Activated B cell treated with CpG ODN at 0.5 μM for 24 hours (primary cell): ENCODE data around the gene ABCG4. TPM values are rescaled to one million over a fixed set of nuclear protein-coding genes. Genes with fewer than 3 reads are reported as not detected.
A peak's percentile ranks its signal among the peaks of the same experiment; 100 is the strongest.
"Not testable (repeated sequence)": the region's sequence is repeated elsewhere in the genome, so short reads cannot be mapped to it uniquely, and the experiment has no call there.

Source experiments
- ATAC-seq: fragments of 200-7000 bp; cut with Tn5 transposase; one replicate; pipeline ENCODE4 v1.10.0; 2021; ENCODE audit warnings: low read depth, mild to moderate bottlenecking, moderate library complexity
- CTCF ChIA-PET: fragments of 350-600 bp; sonication (Branson Sonifier 250); formaldehyde crosslinking; loops from one replicate; lab custom pipeline; 2021; ENCODE audit warnings: antibody characterized with exemption; lab: Charles Lee
- POLR2A ChIA-PET: fragments of 350-600 bp; sonication (Branson Sonifier 250); formaldehyde crosslinking; loops from one replicate; lab custom pipeline; 2021; ENCODE audit warnings: antibody characterized with exemption; lab: Charles Lee
- DNase-seq: peaks from one replicate; pipeline ENCODE4 v3.0.0; 2022
- H3K27ac Mint-ChIP-seq: one replicate; pipeline ENCODE4 v1.8.0; 2020; ENCODE audit warnings: mixed read lengths
- H3K27me3 Mint-ChIP-seq: one replicate; pipeline ENCODE4 v1.8.0; 2021; ENCODE audit warnings: mixed read lengths
- H3K36me3 Mint-ChIP-seq: one replicate; pipeline ENCODE4 v1.8.0; 2021; ENCODE audit warnings: low read depth, mixed read lengths
- H3K4me1 Mint-ChIP-seq: one replicate; pipeline ENCODE4 v1.8.0; 2021; ENCODE audit warnings: mixed read lengths
- H3K4me3 Mint-ChIP-seq: one replicate; pipeline ENCODE4 v1.8.0; 2020; ENCODE audit warnings: mild to moderate bottlenecking, mixed read lengths
- H3K9me3 Mint-ChIP-seq: one replicate; pipeline ENCODE4 v1.8.0; 2020; ENCODE audit warnings: mixed read lengths
- intact Hi-C: fragments of 100-400 bp; cut with micrococcal nuclease; formaldehyde crosslinking; loops from one replicate; pipeline ENCODE4 v1.15.1; 2024
- total RNA-seq: library from RNA; stranded (reverse); gene quantifications from 2 replicates; pipeline ENCODE4 v1.2.3, GENCODE V29; 2022
- TF ChIP-seq, protein P1 (sequence below): fragments of 200-600 bp; IDR thresholded peaks from one replicate; pipeline ENCODE4 v1.8.0; 2022; ENCODE audit warnings: antibody characterized with exemption, mild to moderate bottlenecking

ABCG4 gene
- total RNA-seq, 1 donor from 2014 or later, result not detected

DNA sequence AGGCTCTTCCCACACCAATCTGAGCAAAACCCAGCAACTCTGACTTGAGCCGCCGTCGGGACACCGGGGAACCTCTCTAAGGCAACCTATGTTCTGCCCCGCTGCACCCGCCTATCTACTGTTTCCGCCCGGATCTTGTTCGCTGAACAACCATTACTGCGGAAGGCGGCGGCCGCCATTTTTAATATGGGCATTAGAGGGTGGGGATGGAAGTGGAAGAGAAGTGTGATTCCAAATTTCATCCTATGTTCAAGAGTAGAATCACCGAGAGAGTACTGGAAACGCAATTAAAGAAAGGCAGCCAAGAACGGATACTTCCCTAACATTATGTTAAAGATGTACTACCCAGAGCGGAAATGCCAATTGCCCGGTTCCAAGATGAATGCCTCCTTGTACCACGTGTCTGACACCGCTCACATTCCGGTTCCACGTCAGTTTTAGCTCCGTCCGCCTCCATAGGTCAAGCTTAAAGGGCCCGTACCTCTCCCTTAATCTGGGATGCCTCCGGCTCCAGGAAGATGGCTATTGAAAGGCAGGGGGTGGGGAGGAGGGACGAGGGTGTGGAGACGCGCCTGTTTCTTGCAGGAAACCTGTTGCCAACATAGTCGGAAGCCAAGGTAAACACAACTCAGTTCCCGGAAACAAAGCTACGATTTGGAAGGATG, 47.0 kb upstream of the ABCG4 start, which contains the start of gene DPAGT1:
Gene DPAGT1 (minus strand): TSS at position 95 of the 665 bp plus-strand sequence. CDS start 198 bp downstream, outside the sequence.
- ATAC-seq (peak; percentile 87), DNase-seq (peak; percentile 64)
- Mint-ChIP-seq H3K27me3 (no peaks in the 10 kb centered on the region), H3K36me3 (peaks cover 32% of the 10 kb centered on the region), H3K27ac (peak within 1 kb of the TSS; percentile 96), H3K9me3 (no peaks in the 10 kb centered on the region), H3K4me1 (peaks cover 58% of the 10 kb centered on the region), H3K4me3 (peak within 1 kb of the TSS; percentile 96)
- ChIA-PET POLR2A (interaction anchor here (0.7 to 2.2 kb wide), 17 partner anchors 8 to 529 kb away, joined by 3 to 31 read pairs (median 4); partner anchors contain the start of genes ARCN1, BCL9L, DDX6 and HINFP), CTCF (interaction anchor here (0.6 to 1.4 kb wide), 3 partner anchors 10 to 45 kb away, joined by 3 to 4 read pairs (median 3); partner anchors contain the start of genes HYOU1 and VPS11)
- intact Hi-C loops, result loop anchor here (1.0 to 2.0 kb wide), 5 partner anchors 17 to 84 kb away; partner anchors contain the start of genes HINFP, HMBS, HYOU1 and RPS25
- TF ChIP-seq, protein P1, sequence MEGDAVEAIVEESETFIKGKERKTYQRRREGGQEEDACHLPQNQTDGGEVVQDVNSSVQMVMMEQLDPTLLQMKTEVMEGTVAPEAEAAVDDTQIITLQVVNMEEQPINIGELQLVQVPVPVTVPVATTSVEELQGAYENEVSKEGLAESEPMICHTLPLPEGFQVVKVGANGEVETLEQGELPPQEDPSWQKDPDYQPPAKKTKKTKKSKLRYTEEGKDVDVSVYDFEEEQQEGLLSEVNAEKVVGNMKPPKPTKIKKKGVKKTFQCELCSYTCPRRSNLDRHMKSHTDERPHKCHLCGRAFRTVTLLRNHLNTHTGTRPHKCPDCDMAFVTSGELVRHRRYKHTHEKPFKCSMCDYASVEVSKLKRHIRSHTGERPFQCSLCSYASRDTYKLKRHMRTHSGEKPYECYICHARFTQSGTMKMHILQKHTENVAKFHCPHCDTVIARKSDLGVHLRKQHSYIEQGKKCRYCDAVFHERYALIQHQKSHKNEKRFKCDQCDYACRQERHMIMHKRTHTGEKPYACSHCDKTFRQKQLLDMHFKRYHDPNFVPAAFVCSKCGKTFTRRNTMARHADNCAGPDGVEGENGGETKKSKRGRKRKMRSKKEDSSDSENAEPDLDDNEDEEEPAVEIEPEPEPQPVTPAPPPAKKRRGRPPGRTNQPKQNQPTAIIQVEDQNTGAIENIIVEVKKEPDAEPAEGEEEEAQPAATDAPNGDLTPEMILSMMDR, result no peak

DNA sequence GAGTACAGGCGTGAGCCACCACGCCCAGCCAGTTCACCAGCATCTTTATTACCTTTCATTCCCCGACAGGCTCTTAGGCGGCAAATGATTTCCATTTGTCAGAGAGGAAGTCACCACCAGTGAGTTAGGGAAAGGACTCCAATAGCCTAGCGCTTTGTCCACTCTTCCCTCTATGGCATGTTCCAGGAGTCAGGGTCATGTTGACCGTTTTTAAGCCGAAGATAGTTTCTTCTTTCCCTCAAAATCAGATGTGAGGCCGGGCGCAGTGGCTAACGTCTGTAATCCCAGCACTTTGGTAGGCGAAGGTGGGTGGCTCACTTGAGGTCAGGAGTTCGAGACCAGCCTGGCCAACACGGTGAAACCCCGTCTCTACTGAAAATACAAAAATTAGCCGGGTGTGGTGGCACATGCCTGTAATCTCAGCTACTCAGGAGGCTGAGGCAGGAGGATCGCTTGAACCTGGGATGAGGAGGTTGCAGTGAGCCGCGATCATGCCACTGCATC, 45.6 kb upstream of the ABCG4 start:
- peaks cover 49% of the 10 kb centered on the region for H3K4me1 Mint-ChIP-seq
- H3K27me3 Mint-ChIP-seq, ATAC-seq, intact Hi-C loops, DNase-seq, H3K9me3 Mint-ChIP-seq: not testable (repeated sequence)
- ChIA-PET POLR2A (interaction anchor here (0.7 to 2.2 kb wide), 7 partner anchors 16 to 84 kb away, joined by 4 to 31 read pairs (median 18); partner anchors contain the start of genes HINFP, HMBS, HYOU1 and RPS25), CTCF (interaction anchor here (1.2 kb wide), 1 partner anchor 9 kb away, joined by 3 read pairs; no protein-coding TSS in a partner anchor)
- H3K27ac Mint-ChIP-seq, result peak overlapping the region; percentile 96
- H3K4me3 Mint-ChIP-seq, result peak overlapping the region; percentile 96
- peaks cover 19% of the 10 kb centered on the region for H3K36me3 Mint-ChIP-seq

DNA sequence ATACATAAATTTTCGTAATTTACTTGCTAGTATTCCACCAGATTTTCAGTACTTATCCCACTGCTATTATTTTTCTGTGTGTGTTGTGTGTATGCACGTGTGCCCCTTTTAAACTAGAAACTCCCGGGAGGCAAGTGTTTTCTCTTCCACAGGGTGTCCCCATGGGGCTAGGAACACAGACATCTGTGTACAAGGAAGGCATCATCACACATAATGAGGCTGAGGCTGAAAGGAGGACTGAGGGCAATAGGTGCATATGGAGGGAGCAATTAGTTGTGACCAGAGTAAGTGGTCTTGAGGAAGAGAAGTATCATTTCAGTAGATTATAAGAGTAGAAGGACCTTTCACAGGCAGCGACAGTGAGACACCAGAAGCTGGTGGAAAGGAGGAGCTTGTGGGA, 45.1 kb upstream of the ABCG4 start:
- intact Hi-C loops, result no loop called here
- DNase-seq (no peak), ATAC-seq (no peak)
- TF ChIP-seq, protein P1, result no peak
- ChIA-PET CTCF (no interaction called here), POLR2A (interaction anchor here (1.0 kb wide), 1 partner anchor 19 kb away, joined by 3 read pairs; the partner anchor contains the start of gene HMBS)
- Mint-ChIP-seq H3K27ac (no peak overlapping the region), H3K4me1 (peaks cover 51% of the 10 kb centered on the region), H3K36me3 (peaks cover 13% of the 10 kb centered on the region), H3K27me3 (no peaks in the 10 kb centered on the region), H3K4me3 (peak overlapping the region; percentile 21), H3K9me3 (no peaks in the 10 kb centered on the region)

DNA sequence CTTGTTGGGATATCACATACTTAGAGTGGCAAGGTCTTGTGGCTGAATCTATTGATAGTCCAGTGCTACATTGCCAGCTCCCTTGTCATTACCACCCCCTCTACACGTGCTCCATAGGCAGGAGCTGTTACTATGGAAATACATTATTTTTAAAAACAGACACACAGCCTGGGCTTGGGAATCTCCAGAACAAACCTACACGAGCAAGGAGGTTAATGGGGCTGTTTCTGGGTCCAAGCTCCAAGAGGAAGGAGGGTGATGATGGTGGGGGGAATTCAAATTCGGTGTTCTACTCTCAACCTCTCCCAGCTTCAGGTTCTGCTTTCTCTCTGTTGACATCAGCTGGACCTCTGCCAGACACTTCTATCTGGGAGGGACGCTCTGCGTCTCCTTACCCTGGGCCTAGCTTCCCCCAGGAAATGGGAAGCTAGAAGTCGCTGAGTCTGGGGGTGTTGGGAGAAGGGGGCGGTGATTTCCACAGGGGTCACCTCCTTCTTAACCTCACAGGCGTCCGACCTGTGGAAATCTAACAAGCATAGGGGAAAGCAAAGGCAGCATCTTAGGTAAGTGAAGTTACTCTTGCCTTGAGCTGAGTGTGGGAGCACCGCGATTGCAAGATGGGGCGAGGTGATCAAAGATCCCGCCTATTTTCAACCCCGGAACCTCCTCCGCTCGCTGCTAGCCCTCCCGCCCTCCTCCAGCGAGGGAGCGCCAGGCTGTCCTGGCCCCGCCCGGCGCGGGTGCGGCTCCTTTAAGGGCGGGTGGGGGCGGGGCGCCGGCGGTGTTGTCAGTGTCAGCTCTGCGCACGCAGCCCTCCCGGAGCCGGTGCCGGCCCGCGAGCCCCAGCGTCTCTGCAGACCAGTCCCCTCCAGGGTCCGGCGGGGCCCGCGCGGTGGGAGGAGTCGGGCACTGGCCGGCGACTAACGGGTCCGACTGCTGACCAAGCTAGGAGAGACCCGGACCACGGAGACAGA, 42.0 kb upstream of the ABCG4 start, which contains the start of gene C2CD2L:
Gene C2CD2L (plus strand): TSS at position 781 of the 974 bp plus-strand sequence. CDS start 398 bp downstream, outside the sequence.
- DNase-seq (peak; percentile 74), ATAC-seq (peak; percentile 93)
- Mint-ChIP-seq H3K9me3 (no peaks in the 10 kb centered on the region), H3K27me3 (no peaks in the 10 kb centered on the region), H3K4me3 (peak within 1 kb of the TSS; percentile 88), H3K27ac (peak within 1 kb of the TSS; percentile 90), H3K4me1 (peaks cover 41% of the 10 kb centered on the region), H3K36me3 (peaks cover 18% of the 10 kb centered on the region)
- POLR2A ChIA-PET, result interaction anchor here (0.6 to 3.4 kb wide), 19 partner anchors 9 to 315 kb away, joined by 3 to 45 read pairs (median 5); partner anchors contain the start of genes CBL, CENATAC, HINFP and HMBS
- CTCF ChIA-PET, result interaction anchor here (0.8 to 1.2 kb wide), 3 partner anchors 14 to 99 kb away, joined by 3 to 5 read pairs (median 4); partner anchors contain the start of genes CBL and HINFP
- TF ChIP-seq, protein P1, result no peak
- intact Hi-C loops, result loop anchor here (1.0 kb wide), 3 partner anchors 12 to 109 kb away; partner anchors contain the start of genes CENATAC and HINFP
